ENCODE measurements around the gene MAEL. TPM values are rescaled to one million over a fixed set of nuclear protein-coding genes. Genes with fewer than 3 reads are reported as not detected.

MAEL gene
- total RNA-seq, 1 donor from 2014 or later: 0.11 TPM

DNA sequence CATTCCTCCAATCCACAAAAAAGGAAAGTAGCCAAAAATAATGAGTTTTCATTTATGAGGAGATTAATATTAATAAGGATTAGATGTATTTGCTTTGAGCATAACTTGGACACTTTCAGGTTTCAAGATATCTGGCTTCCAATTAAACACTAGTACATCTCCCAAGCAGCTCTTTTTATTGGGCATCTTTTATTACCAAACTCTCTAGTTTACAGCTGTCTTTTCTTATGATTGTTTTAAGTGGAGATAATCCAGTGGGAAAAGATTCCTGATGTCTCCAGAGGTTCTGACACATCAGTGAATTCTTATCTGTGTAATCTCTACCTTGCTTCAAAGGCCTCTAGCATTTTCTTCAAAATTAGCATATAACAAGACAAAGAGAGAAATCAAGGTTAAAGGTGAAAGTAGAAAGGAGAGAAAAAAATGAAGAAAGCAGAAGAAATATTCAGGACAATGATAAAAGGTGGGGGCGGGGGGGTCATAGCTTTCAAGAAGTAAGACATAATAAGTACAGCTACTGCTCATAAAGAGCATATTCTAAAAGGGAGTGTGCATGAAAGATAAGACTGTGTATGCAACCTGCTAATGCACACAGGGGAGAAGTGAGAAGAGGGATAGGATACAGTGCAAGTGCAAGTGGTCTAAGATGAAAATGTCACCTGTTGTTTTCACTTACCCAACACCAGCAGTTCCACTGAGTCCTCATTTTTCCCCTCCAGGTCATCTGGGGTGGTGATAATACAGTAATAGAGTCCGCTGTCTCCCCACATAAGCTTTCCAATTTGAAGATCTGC, 32.8 kb upstream of the MAEL start:
- Histone ChIP-seq H3K4me3 (ENCODE audit: insufficient read depth, low read depth, low read length) (no peak overlapping the region), H3K27ac (ENCODE audit: low read depth, low read length) (no peak overlapping the region), H3K9ac (ENCODE audit: low read length) (no peak overlapping the region), H3K4me2 (ENCODE audit: low read length) (no peak overlapping the region), H2AFZ (ENCODE audit: low read depth, low read length) (no peak overlapping the region), H3K36me3 (ENCODE audit: insufficient read depth, low read length) (no peaks in the 10 kb centered on the region), H3K4me1 (ENCODE audit: insufficient read depth, low read length) (peaks cover 15% of the 10 kb centered on the region), H3K27me3 (ENCODE audit: insufficient read depth, low read length) (peaks cover 28% of the 10 kb centered on the region), H3K79me2 (ENCODE audit: insufficient read depth, low read length) (no peaks in the 10 kb centered on the region), H4K20me1 (ENCODE audit: insufficient read depth, low read length) (no peaks in the 10 kb centered on the region), H3K9me3 (ENCODE audit: insufficient read depth, low read depth, low read length) (no peaks in the 10 kb centered on the region)
- Mint-ChIP-seq H3K9me3 (ENCODE audit: unreplicated experiment) (peaks cover 7% of the 10 kb centered on the region), H3K36me3 (ENCODE audit: low read depth, unreplicated experiment) (no peaks in the 10 kb centered on the region), H3K27ac (ENCODE audit: unreplicated experiment) (no peak overlapping the region), H3K27me3 (ENCODE audit: low read depth, unreplicated experiment) (peaks cover 11% of the 10 kb centered on the region), H3K4me1 (ENCODE audit: low read depth, unreplicated experiment) (peaks cover 23% of the 10 kb centered on the region), H3K4me3 (ENCODE audit: unreplicated experiment) (no peak overlapping the region)
- no peak for DNase-seq (ENCODE audit: low read depth)
- no peak for TF ChIP-seq EZH2 (IDR thresholded peaks at IDR 0.05; ENCODE audit: insufficient read depth, low read length)
- TF ChIP-seq, protein P1, sequence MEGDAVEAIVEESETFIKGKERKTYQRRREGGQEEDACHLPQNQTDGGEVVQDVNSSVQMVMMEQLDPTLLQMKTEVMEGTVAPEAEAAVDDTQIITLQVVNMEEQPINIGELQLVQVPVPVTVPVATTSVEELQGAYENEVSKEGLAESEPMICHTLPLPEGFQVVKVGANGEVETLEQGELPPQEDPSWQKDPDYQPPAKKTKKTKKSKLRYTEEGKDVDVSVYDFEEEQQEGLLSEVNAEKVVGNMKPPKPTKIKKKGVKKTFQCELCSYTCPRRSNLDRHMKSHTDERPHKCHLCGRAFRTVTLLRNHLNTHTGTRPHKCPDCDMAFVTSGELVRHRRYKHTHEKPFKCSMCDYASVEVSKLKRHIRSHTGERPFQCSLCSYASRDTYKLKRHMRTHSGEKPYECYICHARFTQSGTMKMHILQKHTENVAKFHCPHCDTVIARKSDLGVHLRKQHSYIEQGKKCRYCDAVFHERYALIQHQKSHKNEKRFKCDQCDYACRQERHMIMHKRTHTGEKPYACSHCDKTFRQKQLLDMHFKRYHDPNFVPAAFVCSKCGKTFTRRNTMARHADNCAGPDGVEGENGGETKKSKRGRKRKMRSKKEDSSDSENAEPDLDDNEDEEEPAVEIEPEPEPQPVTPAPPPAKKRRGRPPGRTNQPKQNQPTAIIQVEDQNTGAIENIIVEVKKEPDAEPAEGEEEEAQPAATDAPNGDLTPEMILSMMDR (IDR thresholded peaks at IDR 0.05; ENCODE audit: insufficient read depth, low read depth, low read length): no peak
- FAIRE-seq: no peak

DNA sequence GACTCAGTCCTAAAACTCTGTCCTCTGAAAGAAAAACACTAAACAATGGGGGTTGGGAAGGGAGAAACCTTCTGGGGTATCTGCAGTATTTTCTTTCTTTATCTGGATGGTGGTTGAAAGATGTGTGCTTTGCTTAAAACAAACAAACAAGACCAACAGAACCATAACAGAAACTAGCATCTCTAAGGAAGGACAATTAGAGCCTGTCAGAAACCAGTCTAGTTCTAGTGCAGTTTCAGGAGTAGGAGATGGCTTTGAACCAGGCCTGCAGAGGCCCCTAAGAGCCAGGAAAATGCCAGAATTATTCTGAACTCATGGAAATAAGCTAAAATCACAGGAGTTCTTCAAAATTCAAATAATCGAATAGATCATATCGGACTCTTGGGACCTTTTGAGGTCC, 32.2 kb upstream of the MAEL start:
- no peak overlapping the region for H3K27ac ChIP-seq (ENCODE audit: low read depth, low read length)
- H3K9me3 ChIP-seq (ENCODE audit: insufficient read depth, low read depth, low read length): no peaks in the 10 kb centered on the region
- no peak overlapping the region for H3K4me3 ChIP-seq (ENCODE audit: insufficient read depth, low read depth, low read length)
- no peak overlapping the region for H2AFZ ChIP-seq (ENCODE audit: low read depth, low read length)
- H3K4me3 Mint-ChIP-seq (ENCODE audit: unreplicated experiment): no peak overlapping the region
- no peaks in the 10 kb centered on the region for H3K36me3 Mint-ChIP-seq (ENCODE audit: low read depth, unreplicated experiment)
- H3K4me1 ChIP-seq (ENCODE audit: insufficient read depth, low read length): peaks cover 13% of the 10 kb centered on the region
- no peaks in the 10 kb centered on the region for H3K79me2 ChIP-seq (ENCODE audit: insufficient read depth, low read length)
- H4K20me1 ChIP-seq (ENCODE audit: insufficient read depth, low read length): no peaks in the 10 kb centered on the region
- no peak for TF ChIP-seq EZH2 (IDR thresholded peaks at IDR 0.05; ENCODE audit: insufficient read depth, low read length)
- TF ChIP-seq, protein P1 (IDR thresholded peaks at IDR 0.05; ENCODE audit: insufficient read depth, low read depth, low read length): no peak
- peaks cover 7% of the 10 kb centered on the region for H3K9me3 Mint-ChIP-seq (ENCODE audit: unreplicated experiment)
- H3K4me1 Mint-ChIP-seq (ENCODE audit: low read depth, unreplicated experiment): peaks cover 19% of the 10 kb centered on the region
- DNase-seq (ENCODE audit: low read depth) (no peak), FAIRE-seq (no peak)
- peaks cover 32% of the 10 kb centered on the region for H3K27me3 ChIP-seq (ENCODE audit: insufficient read depth, low read length)
- H3K36me3 ChIP-seq (ENCODE audit: insufficient read depth, low read length): no peaks in the 10 kb centered on the region
- H3K4me2 ChIP-seq (ENCODE audit: low read length): no peak overlapping the region
- no peak overlapping the region for H3K9ac ChIP-seq (ENCODE audit: low read length)
- no peak overlapping the region for H3K27ac Mint-ChIP-seq (ENCODE audit: unreplicated experiment)
- H3K27me3 Mint-ChIP-seq (ENCODE audit: low read depth, unreplicated experiment): peaks cover 15% of the 10 kb centered on the region

GRCh38 chr1:166960858-166961474, 28.1 kb upstream of the MAEL start:
- Histone ChIP-seq H3K9ac (ENCODE audit: low read length) (no peak overlapping the region), H3K9me3 (ENCODE audit: insufficient read depth, low read depth, low read length) (no peaks in the 10 kb centered on the region), H3K27ac (ENCODE audit: low read depth, low read length) (no peak overlapping the region), H3K4me2 (ENCODE audit: low read length) (no peak overlapping the region), H3K4me1 (ENCODE audit: insufficient read depth, low read length) (no peaks in the 10 kb centered on the region), H3K4me3 (ENCODE audit: insufficient read depth, low read depth, low read length) (no peak overlapping the region), H2AFZ (ENCODE audit: low read depth, low read length) (no peak overlapping the region), H4K20me1 (ENCODE audit: insufficient read depth, low read length) (no peaks in the 10 kb centered on the region), H3K27me3 (ENCODE audit: insufficient read depth, low read length) (peaks cover 47% of the 10 kb centered on the region), H3K79me2 (ENCODE audit: insufficient read depth, low read length) (no peaks in the 10 kb centered on the region), H3K36me3 (ENCODE audit: insufficient read depth, low read length) (no peaks in the 10 kb centered on the region)
- no peak overlapping the region for H3K27ac Mint-ChIP-seq (ENCODE audit: unreplicated experiment)
- no peak for DNase-seq (ENCODE audit: low read depth)
- H3K4me1 Mint-ChIP-seq (ENCODE audit: low read depth, unreplicated experiment): peaks cover 4% of the 10 kb centered on the region
- H3K27me3 Mint-ChIP-seq (ENCODE audit: low read depth, unreplicated experiment): peaks cover 22% of the 10 kb centered on the region
- no peak overlapping the region for H3K4me3 Mint-ChIP-seq (ENCODE audit: unreplicated experiment)
- TF ChIP-seq EZH2 (IDR thresholded peaks at IDR 0.05; ENCODE audit: insufficient read depth, low read length): no peak
- TF ChIP-seq, protein P1 (IDR thresholded peaks at IDR 0.05; ENCODE audit: insufficient read depth, low read depth, low read length): no peak
- H3K36me3 Mint-ChIP-seq (ENCODE audit: low read depth, unreplicated experiment): no peaks in the 10 kb centered on the region
- no peak for FAIRE-seq
- peaks cover 7% of the 10 kb centered on the region for H3K9me3 Mint-ChIP-seq (ENCODE audit: unreplicated experiment)

Measured in astrocyte (in vitro differentiated cells and primary cell).